Astrocyte (in vitro differentiated cells and primary cell): ENCODE data around the gene ADAMTS16. TPM values are rescaled to one million over a fixed set of nuclear protein-coding genes. Genes with fewer than 3 reads are reported as not detected.

Experiments used
- DNase-seq: peaks from one replicate; pipeline ENCODE4 v3.0.0-alpha.2; 2010; ENCODE audit warnings: low read depth
- FAIRE-seq: peaks from 2 replicates; lab custom pipeline; 2011; peaks lifted over from hg19 to GRCh38; lab: Jason Lieb, UNC
- H2AFZ ChIP-seq: 2 replicates; pipeline ENCODE4 v1.6.0; 2012; ENCODE audit warnings: low read depth, low read length, inconsistent platforms
- H3K27ac ChIP-seq: 2 replicates; pipeline ENCODE4 v1.5.1; 2011; ENCODE audit warnings: low read depth, low read length, inconsistent platforms
- H3K27me3 ChIP-seq: 2 replicates; pipeline ENCODE4 v1.6.0; 2011; ENCODE audit warnings: low read length, inconsistent platforms; ENCODE audit not compliant: insufficient read depth
- H3K36me3 ChIP-seq: 2 replicates; pipeline ENCODE4 v1.5.1; 2011; ENCODE audit warnings: low read length, inconsistent platforms; ENCODE audit not compliant: insufficient read depth
- H3K4me1 ChIP-seq: 2 replicates; pipeline ENCODE4 v1.5.1; 2011; ENCODE audit warnings: low read length, inconsistent platforms; ENCODE audit not compliant: insufficient read depth
- H3K4me2 ChIP-seq: 2 replicates; pipeline ENCODE4 v1.6.0; 2012; ENCODE audit warnings: low read length, inconsistent platforms
- H3K4me3 ChIP-seq: 2 replicates; pipeline ENCODE4 v1.5.1; 2011; ENCODE audit warnings: low read depth, mild to moderate bottlenecking, low read length, inconsistent platforms; ENCODE audit not compliant: insufficient read depth
- H3K79me2 ChIP-seq: 2 replicates; pipeline ENCODE4 v1.6.0; 2012; ENCODE audit warnings: mild to moderate bottlenecking, low read length, inconsistent platforms; ENCODE audit not compliant: insufficient read depth
- H3K9ac ChIP-seq: 2 replicates; pipeline ENCODE4 v1.6.0; 2012; ENCODE audit warnings: mild to moderate bottlenecking, low read length, inconsistent platforms
- H3K9me3 ChIP-seq: 2 replicates; pipeline ENCODE4 v1.5.1; 2012; ENCODE audit warnings: low read depth, mild to moderate bottlenecking, low read length, inconsistent platforms; ENCODE audit not compliant: insufficient read depth
- H4K20me1 ChIP-seq: 2 replicates; pipeline ENCODE4 v1.6.0; 2012; ENCODE audit warnings: low read length, inconsistent platforms; ENCODE audit not compliant: insufficient read depth
- H3K27ac Mint-ChIP-seq: one replicate; pipeline ENCODE4 v1.8.0; 2021; ENCODE audit warnings: mild to moderate bottlenecking, mixed read lengths; ENCODE audit not compliant: unreplicated experiment
- H3K27me3 Mint-ChIP-seq: one replicate; pipeline ENCODE4 v1.8.0; 2021; ENCODE audit warnings: low read depth, mixed read lengths; ENCODE audit not compliant: unreplicated experiment
- H3K36me3 Mint-ChIP-seq: one replicate; pipeline ENCODE4 v1.8.0; 2021; ENCODE audit warnings: low read depth, mixed read lengths; ENCODE audit not compliant: unreplicated experiment
- H3K4me1 Mint-ChIP-seq: one replicate; pipeline ENCODE4 v1.8.0; 2021; ENCODE audit warnings: low read depth, mixed read lengths; ENCODE audit not compliant: unreplicated experiment
- H3K4me3 Mint-ChIP-seq: one replicate; pipeline ENCODE4 v1.8.0; 2021; ENCODE audit warnings: mild to moderate bottlenecking, moderate library complexity, mixed read lengths; ENCODE audit not compliant: unreplicated experiment
- H3K9me3 Mint-ChIP-seq: one replicate; pipeline ENCODE4 v1.8.0; 2021; ENCODE audit warnings: mild to moderate bottlenecking, mixed read lengths; ENCODE audit not compliant: unreplicated experiment
- EZH2 ChIP-seq: IDR thresholded peaks from 2 replicates; pipeline ENCODE4 v1.6.1; 2012; ENCODE audit warnings: mild to moderate bottlenecking, low read length, inconsistent platforms; ENCODE audit not compliant: insufficient read depth
- total RNA-seq: library from RNA; stranded (reverse); gene quantifications from 2 replicates; pipeline ENCODE4 v1.2.1, GENCODE V29; 2021
- TF ChIP-seq, protein P1 (sequence below): IDR thresholded peaks from 2 replicates; pipeline ENCODE4 v1.5.1; 2011; ENCODE audit warnings: low read depth, mild to moderate bottlenecking, inconsistent platforms, low read length, moderate library complexity; ENCODE audit not compliant: insufficient read depth

ADAMTS16 gene
- total RNA-seq, 1 donor from 2014 or later = 5.7 TPM

GRCh38 chr5:5298068-5298633, 158.0 kb downstream of the ADAMTS16 start:
- Histone ChIP-seq H3K9ac (no peak overlapping the region), H3K4me1 (peaks cover 14% of the 10 kb centered on the region), H4K20me1 (no peaks in the 10 kb centered on the region), H3K4me2 (no peak overlapping the region), H3K36me3 (no peaks in the 10 kb centered on the region), H3K4me3 (no peak overlapping the region), H2AFZ (no peak overlapping the region), H3K27me3 (no peaks in the 10 kb centered on the region), H3K9me3 (peaks cover 5% of the 10 kb centered on the region), H3K27ac (no peak overlapping the region), H3K79me2 (no peaks in the 10 kb centered on the region)
- peak overlapping the region; percentile 1 for H3K27ac Mint-ChIP-seq
- peaks cover 12% of the 10 kb centered on the region for H3K9me3 Mint-ChIP-seq
- no peak overlapping the region for H3K4me3 Mint-ChIP-seq
- no peak for TF ChIP-seq EZH2
- TF ChIP-seq, protein P1, sequence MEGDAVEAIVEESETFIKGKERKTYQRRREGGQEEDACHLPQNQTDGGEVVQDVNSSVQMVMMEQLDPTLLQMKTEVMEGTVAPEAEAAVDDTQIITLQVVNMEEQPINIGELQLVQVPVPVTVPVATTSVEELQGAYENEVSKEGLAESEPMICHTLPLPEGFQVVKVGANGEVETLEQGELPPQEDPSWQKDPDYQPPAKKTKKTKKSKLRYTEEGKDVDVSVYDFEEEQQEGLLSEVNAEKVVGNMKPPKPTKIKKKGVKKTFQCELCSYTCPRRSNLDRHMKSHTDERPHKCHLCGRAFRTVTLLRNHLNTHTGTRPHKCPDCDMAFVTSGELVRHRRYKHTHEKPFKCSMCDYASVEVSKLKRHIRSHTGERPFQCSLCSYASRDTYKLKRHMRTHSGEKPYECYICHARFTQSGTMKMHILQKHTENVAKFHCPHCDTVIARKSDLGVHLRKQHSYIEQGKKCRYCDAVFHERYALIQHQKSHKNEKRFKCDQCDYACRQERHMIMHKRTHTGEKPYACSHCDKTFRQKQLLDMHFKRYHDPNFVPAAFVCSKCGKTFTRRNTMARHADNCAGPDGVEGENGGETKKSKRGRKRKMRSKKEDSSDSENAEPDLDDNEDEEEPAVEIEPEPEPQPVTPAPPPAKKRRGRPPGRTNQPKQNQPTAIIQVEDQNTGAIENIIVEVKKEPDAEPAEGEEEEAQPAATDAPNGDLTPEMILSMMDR = no peak
- FAIRE-seq (no peak), DNase-seq (no peak)
- peaks cover 6% of the 10 kb centered on the region for H3K36me3 Mint-ChIP-seq
- peaks cover 21% of the 10 kb centered on the region for H3K4me1 Mint-ChIP-seq
- H3K27me3 Mint-ChIP-seq = peaks cover 3% of the 10 kb centered on the region

DNA sequence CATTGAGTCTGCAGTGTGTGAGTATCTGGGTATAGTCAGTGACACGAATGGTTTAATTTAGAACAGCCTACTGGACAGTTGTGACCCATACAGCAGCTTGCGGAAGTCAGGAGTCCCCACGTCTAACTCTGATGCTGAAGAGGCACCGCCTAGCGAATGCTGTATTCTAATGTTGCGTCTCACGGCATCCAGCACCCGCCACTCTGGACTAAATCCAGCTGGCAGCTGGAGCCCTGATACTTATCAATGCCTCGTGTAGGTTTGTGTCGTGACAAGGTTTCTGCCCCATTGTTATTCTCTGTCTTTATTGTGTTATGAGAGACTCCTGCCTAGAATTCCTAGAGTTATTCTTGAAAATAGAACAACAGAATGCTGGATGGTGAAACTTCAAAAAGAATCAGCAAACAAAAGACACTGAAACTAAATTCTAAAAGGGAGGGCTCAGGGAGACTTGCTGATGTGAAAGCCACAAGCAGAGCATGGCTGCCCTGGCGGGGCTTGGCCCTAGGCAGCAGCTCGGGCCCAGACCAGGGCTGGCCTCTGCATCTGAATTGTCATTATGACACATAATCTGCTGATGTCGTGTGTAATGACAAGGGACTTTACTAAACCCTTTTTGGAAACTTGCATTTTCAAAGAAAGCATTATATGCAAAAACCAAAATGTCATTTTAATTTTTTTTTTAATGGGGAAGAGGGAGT, 158.9 kb downstream of the ADAMTS16 start:
- peaks cover 5% of the 10 kb centered on the region for H3K9me3 ChIP-seq
- no peaks in the 10 kb centered on the region for H4K20me1 ChIP-seq
- H2AFZ ChIP-seq = no peak overlapping the region
- no peaks in the 10 kb centered on the region for H3K36me3 ChIP-seq
- peaks cover 3% of the 10 kb centered on the region for H3K27me3 Mint-ChIP-seq
- DNase-seq = peak; percentile 32
- TF ChIP-seq EZH2 = no peak
- TF ChIP-seq, protein P1 = no peak
- H3K27ac Mint-ChIP-seq = no peak overlapping the region
- no peaks in the 10 kb centered on the region for H3K27me3 ChIP-seq
- peaks cover 14% of the 10 kb centered on the region for H3K4me1 ChIP-seq
- H3K27ac ChIP-seq = no peak overlapping the region
- H3K9me3 Mint-ChIP-seq = peaks cover 16% of the 10 kb centered on the region
- no peaks in the 10 kb centered on the region for H3K79me2 ChIP-seq
- H3K4me3 Mint-ChIP-seq = no peak overlapping the region
- no peak for FAIRE-seq
- H3K9ac ChIP-seq = no peak overlapping the region
- no peak overlapping the region for H3K4me2 ChIP-seq
- H3K36me3 Mint-ChIP-seq = peaks cover 6% of the 10 kb centered on the region
- H3K4me3 ChIP-seq = no peak overlapping the region
- H3K4me1 Mint-ChIP-seq = peaks cover 21% of the 10 kb centered on the region

- Mint-ChIP-seq H3K27ac (no peak overlapping the region), H3K4me1 (peaks cover 23% of the 10 kb centered on the region), H3K27me3 (peaks cover 3% of the 10 kb centered on the region), H3K9me3 (peaks cover 16% of the 10 kb centered on the region), H3K36me3 (peaks cover 6% of the 10 kb centered on the region), H3K4me3 (no peak overlapping the region)
- no peak for FAIRE-seq
- Histone ChIP-seq H3K4me3 (no peak overlapping the region), H4K20me1 (no peaks in the 10 kb centered on the region), H3K9ac (no peak overlapping the region), H3K4me1 (peaks cover 14% of the 10 kb centered on the region), H3K9me3 (peaks cover 5% of the 10 kb centered on the region), H3K4me2 (no peak overlapping the region), H3K79me2 (no peaks in the 10 kb centered on the region), H3K27ac (no peak overlapping the region), H3K36me3 (no peaks in the 10 kb centered on the region), H3K27me3 (no peaks in the 10 kb centered on the region), H2AFZ (no peak overlapping the region)
- TF ChIP-seq, protein P1 = no peak
- TF ChIP-seq EZH2 = no peak
- DNase-seq = no peak
Measured at GRCh38 chr5:5301176-5301575, 161.0 kb downstream of the ADAMTS16 start.
